Kidney epithelial cell (primary cell): ENCODE data around the gene MLST8. TPM values are rescaled to one million over a fixed set of nuclear protein-coding genes. Genes with fewer than 3 reads are reported as not detected.

Experiments used
- DNase-seq: peaks from one replicate; pipeline ENCODE4 v3.0.0-alpha.2; 2010; ENCODE audit warnings: low read depth
- H3K27me3 ChIP-seq: 2 replicates; pipeline ENCODE4 v1.6.0; 2011; ENCODE audit warnings: low read length; ENCODE audit not compliant: control insufficient read depth, insufficient read depth
- H3K36me3 ChIP-seq: 2 replicates; pipeline ENCODE4 v1.5.1; 2011; ENCODE audit warnings: low read length; ENCODE audit not compliant: control insufficient read depth, insufficient read depth
- H3K4me3 ChIP-seq: 2 replicates; pipeline ENCODE4 v1.5.1; 2011; ENCODE audit warnings: low read depth, mild to moderate bottlenecking, control low read depth, low read length
- CTCF ChIP-seq: IDR thresholded peaks from 2 replicates; pipeline ENCODE4 v1.5.1; 2011; ENCODE audit warnings: mild to moderate bottlenecking, moderate library complexity, low read length, control low read depth, inconsistent platforms; ENCODE audit not compliant: insufficient read depth, poor library complexity, severe bottlenecking
- total RNA-seq: library from RNA; depleted of rRNA; stranded (reverse); fragments of >200 nt; gene quantifications from 2 replicates; pipeline ENCODE4 v1.2.3, GENCODE V29; 2015

MLST8 gene
- total RNA-seq, 1 donor from 2014 or later = 77.2 TPM

GRCh38 chr16:2189252-2189893 lies 15.9 kb upstream of the MLST8 start:
- Histone ChIP-seq H3K4me3 (no peak overlapping the region), H3K27me3 (peaks cover 4% of the 10 kb centered on the region)
- no peak for TF ChIP-seq CTCF

GRCh38 chr16:2190002-2190658 lies 15.1 kb upstream of the MLST8 start:
- TF ChIP-seq CTCF = no peak
- Histone ChIP-seq H3K27me3 (peaks cover 12% of the 10 kb centered on the region), H3K36me3 (no peaks in the 10 kb centered on the region), H3K4me3 (no peak overlapping the region)
- no peak for DNase-seq

More at GRCh38 chr16:2189252-2189893, 15.9 kb upstream of the MLST8 start:
- no peaks in the 10 kb centered on the region for H3K36me3 ChIP-seq
- no peak for DNase-seq

- Histone ChIP-seq H3K4me3 (no peak overlapping the region), H3K36me3 (no peaks in the 10 kb centered on the region), H3K27me3 (peaks cover 19% of the 10 kb centered on the region)
- no peak for DNase-seq
- TF ChIP-seq CTCF = no peak
Measured at GRCh38 chr16:2190659-2191445, 14.4 kb upstream of the MLST8 start.

GRCh38 chr16:2191446-2191706 lies 13.9 kb upstream of the MLST8 start:
- Histone ChIP-seq H3K4me3 (no peak overlapping the region), H3K27me3 (peaks cover 21% of the 10 kb centered on the region), H3K36me3 (no peaks in the 10 kb centered on the region)
- no peak for TF ChIP-seq CTCF
- no peak for DNase-seq

- Histone ChIP-seq H3K4me3 (no peak overlapping the region), H3K36me3 (no peaks in the 10 kb centered on the region), H3K27me3 (peaks cover 41% of the 10 kb centered on the region)
- no peak for TF ChIP-seq CTCF
- no peak for DNase-seq
Measured at GRCh38 chr16:2194166-2194834, 11.0 kb upstream of the MLST8 start.
